Measurements from ENCODE around the gene ENPP3. TPM values are rescaled to one million over a fixed set of nuclear protein-coding genes. Genes with fewer than 3 reads are reported as not detected.

ENPP3 gene
- total and polyA plus RNA-seq, 2 of the 13 experiments (the other 11 are each of a cell fraction or from before 2014, with no cell fraction given), result 40.0 to 75.4 TPM

GRCh38 chr6:131765081-131765803, 128.1 kb downstream of the ENPP3 start (continued):
- peak; percentile 91 for TF ChIP-seq MIXL1 (CRISPR knock-in tag; IDR thresholded peaks at IDR 0.05)
- peak; percentile 34; the same call in 1 of the 2 replicates for TF ChIP-seq NCOR1 (IDR thresholded peaks at IDR 0.05; ENCODE audit: borderline replicate concordance, low read length)
- TF ChIP-seq NFIB (CRISPR knock-in tag; IDR thresholded peaks at IDR 0.05; ENCODE audit: borderline replicate concordance), result no peak
- TF ChIP-seq SP2 (CRISPR knock-in tag; IDR thresholded peaks at IDR 0.05), result no peak
- no peak for TF ChIP-seq ZNF761 (CRISPR knock-in tag; conservative IDR thresholded peaks at IDR 0.05)
- no peak for TF ChIP-seq IKZF4 (CRISPR knock-in tag; IDR thresholded peaks at IDR 0.05; ENCODE audit: borderline replicate concordance, low read depth, not compliant biosample characterization)
- no peak for TF ChIP-seq IRF1 (CRISPR knock-in tag; IDR thresholded peaks at IDR 0.05; ENCODE audit: low read depth)
- TF ChIP-seq ZNF749 (CRISPR knock-in tag; IDR thresholded peaks at IDR 0.05; ENCODE audit: borderline replicate concordance), result no peak
- no peak for TF ChIP-seq ZNF460 (CRISPR knock-in tag; IDR thresholded peaks at IDR 0.05; ENCODE audit: borderline replicate concordance)
- no peak for TF ChIP-seq ZNF44 (CRISPR knock-in tag; IDR thresholded peaks at IDR 0.05)
- no peak for TF ChIP-seq ZSCAN31 (CRISPR knock-in tag; IDR thresholded peaks at IDR 0.05; ENCODE audit: low read depth)
- no peak for TF ChIP-seq ZNF335 (CRISPR knock-in tag; IDR thresholded peaks at IDR 0.05)
- no peak for TF ChIP-seq TEF (CRISPR knock-in tag; IDR thresholded peaks at IDR 0.05)
- TF ChIP-seq, protein P1, sequence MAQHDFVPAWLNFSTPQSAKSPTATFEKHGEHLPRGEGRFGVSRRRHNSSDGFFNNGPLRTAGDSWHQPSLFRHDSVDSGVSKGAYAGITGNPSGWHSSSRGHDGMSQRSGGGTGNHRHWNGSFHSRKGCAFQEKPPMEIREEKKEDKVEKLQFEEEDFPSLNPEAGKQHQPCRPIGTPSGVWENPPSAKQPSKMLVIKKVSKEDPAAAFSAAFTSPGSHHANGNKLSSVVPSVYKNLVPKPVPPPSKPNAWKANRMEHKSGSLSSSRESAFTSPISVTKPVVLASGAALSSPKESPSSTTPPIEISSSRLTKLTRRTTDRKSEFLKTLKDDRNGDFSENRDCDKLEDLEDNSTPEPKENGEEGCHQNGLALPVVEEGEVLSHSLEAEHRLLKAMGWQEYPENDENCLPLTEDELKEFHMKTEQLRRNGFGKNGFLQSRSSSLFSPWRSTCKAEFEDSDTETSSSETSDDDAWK (CRISPR knock-in tag; IDR thresholded peaks at IDR 0.05), result no peak
- no peak for TF ChIP-seq PCBP1 (IDR thresholded peaks at IDR 0.05; ENCODE audit: borderline replicate concordance, low read depth, low read length)
- TF ChIP-seq SMAD3 (CRISPR knock-in tag; IDR thresholded peaks at IDR 0.05), result 0 out of 2 replicates have a peak, but pooled peaks have one; percentile 42
- peak; percentile 65; the same call in 1 of the 2 replicates for TF ChIP-seq ZNF331 (CRISPR knock-in tag; IDR thresholded peaks at IDR 0.05)
- no peak for TF ChIP-seq TSC22D2 (CRISPR knock-in tag; IDR thresholded peaks at IDR 0.05; ENCODE audit: borderline replicate concordance)
- no peak for TF ChIP-seq ZNF180 (CRISPR knock-in tag; IDR thresholded peaks at IDR 0.05; ENCODE audit: borderline replicate concordance, low read depth)
- TF ChIP-seq NCOA2 (CRISPR knock-in tag; IDR thresholded peaks at IDR 0.05), result peak; percentile 83
- peak; percentile 94 for TF ChIP-seq FOXP4 (CRISPR knock-in tag; IDR thresholded peaks at IDR 0.05)
- TF ChIP-seq ZKSCAN8 (CRISPR knock-in tag; IDR thresholded peaks at IDR 0.05; ENCODE audit: borderline replicate concordance), result no peak
- no peak; the same call in 1 of the 2 replicates for TF ChIP-seq RXRA (CRISPR knock-in tag; IDR thresholded peaks at IDR 0.05)
- TF ChIP-seq RNF2 (conservative IDR thresholded peaks at IDR 0.05; ENCODE audit: low read depth), result no peak
- no peak for TF ChIP-seq ZNF138 (CRISPR knock-in tag; IDR thresholded peaks at IDR 0.05; ENCODE audit: low read depth)
- peak; percentile 77 for TF ChIP-seq FOXA3 (CRISPR knock-in tag; IDR thresholded peaks at IDR 0.05)
